Effector CD4-positive, alpha-beta T cell (primary cell): ENCODE data around the gene PCP2.
A peak's percentile ranks its signal among the peaks of the same experiment; 100 is the strongest.

Experiments
- DNase-seq: peaks from one replicate; pipeline ENCODE4 v3.0.0-alpha.2; 2020

Gene PCP2

DNA sequence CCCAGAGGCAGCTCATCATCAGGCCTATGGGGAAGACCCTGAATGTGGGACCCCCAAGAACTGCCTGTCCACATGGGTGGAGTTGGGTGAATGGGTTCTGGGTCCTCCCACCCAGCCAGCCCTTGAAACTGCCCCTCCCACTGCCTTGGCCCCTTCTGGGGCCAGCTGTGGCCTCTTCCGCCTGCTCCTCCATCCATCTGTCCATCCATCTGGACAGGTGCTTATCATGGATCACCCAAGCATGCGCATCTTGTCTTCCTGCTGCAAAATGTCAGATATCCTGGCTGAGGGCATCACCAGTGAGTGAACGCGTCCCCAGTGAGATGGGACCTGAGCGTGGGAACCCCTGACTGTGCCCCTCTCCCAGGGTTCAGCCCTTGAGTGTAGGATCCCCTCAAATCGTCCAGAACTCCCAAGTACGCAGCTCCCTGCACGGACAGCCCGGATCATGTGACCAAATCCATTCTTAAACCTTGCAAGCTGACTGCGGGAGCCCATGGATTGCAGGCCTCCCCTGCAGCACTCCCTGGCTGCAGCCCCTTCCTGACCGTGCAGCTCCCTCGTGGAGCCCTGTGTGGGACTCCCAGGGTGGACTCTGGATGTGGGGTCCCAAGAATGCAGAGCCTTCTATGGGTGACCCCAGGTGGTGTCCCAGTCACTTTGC lies 5.4 kb upstream of the PCP2 start:
- no peak for DNase-seq

DNA sequence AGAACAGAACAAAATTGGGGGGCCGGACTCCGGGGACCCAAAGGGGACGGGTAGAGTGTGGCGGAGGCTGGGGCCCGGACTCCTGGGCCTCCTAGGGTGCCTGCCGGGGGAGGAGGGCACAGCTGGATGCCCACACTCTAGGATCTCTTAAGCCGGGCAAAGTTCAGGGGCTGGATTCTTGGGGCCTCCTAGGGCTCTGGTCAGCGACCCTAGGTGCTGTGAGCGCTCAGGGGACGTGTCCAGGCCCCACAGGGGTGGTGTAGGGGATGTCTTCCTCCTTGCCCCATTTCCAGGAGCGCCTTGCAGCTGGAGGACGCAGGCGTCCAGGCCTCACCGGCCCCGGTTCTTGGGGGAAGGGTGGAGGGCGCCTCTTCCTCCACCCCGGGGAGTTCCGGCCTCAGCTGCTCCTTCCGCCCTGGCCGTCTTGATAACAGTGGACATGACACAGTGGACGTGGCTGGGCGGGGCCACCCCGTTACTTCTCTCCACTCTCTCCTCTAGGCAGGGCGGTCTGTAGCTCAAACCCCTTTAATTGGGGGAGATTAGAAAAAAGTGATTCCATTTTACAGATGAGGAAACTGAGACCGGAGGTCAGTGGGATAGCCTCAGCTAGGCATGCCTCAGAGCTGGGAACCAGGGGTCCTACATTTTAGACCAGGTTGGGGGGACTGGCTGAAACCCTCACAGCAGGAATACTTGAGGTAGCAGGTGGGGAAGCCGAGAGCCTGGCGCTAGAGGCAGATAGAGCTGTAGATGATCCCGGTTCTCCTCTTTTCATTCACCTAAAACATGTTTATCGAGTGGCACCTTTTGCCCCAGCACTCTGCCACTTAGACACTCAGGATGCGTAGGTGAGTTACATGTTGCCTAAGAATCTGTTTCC lies 4.1 kb upstream of the PCP2 start:
- no peak for DNase-seq

DNA sequence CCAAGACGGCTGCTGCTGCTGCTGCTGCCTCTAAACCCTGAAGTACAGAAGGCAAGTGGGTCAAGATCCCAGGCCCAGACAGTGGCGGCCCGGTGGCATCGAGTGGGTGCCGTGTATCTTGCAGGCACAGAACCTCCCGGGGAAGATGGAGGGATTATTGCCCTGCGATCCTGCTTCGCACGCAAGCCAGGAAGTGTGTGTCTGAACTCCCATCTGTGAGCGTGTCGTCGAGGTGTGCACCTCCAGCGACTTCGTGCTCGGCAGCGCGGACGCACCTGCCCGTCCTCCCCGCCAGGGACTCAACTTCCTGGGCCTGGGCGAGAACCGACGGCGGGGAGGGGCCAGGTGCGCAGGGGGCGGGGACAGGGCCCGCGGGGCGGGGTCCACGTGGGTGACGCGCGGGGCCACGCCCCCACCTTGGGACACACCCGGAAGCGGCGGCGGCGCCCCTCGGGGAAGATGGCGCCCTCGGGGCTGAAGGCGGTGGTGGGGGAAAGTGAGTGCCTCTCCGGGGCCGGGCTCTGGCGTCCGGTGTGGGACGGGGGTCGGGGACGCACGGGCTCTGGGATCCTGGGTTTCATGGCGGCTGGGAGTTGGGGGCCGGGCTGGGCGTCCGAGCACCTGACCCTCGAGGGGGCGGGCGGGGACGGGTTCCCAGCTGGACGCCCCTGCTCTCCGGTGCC lies 3.3 kb upstream of the PCP2 start, which contains the start of gene STXBP2:
Gene STXBP2 (plus strand): TSS at position 420 of the 683 bp plus-strand sequence. CDS start 40 bp downstream, at position 460.
- DNase-seq = peak; percentile 90

DNA sequence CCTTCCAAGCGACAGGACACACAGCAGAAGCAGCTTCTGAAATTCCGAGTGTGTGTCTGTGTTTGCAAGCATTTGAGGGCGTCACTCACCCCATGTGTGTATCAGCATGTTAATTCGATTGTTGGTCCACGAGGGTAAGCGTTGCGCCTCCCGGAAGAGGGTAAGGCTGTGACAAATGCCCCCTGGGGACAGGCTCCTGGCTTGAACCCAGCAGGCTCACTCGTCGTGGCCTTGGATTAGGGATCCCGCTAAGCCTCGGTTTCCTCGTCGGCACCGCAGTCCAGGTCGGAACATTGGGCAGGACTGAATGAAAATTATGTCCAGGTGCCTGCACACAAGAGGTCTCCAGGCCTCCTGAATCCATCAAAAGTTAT lies 2.8 kb upstream of the PCP2 start:
- no peak for DNase-seq

DNA sequence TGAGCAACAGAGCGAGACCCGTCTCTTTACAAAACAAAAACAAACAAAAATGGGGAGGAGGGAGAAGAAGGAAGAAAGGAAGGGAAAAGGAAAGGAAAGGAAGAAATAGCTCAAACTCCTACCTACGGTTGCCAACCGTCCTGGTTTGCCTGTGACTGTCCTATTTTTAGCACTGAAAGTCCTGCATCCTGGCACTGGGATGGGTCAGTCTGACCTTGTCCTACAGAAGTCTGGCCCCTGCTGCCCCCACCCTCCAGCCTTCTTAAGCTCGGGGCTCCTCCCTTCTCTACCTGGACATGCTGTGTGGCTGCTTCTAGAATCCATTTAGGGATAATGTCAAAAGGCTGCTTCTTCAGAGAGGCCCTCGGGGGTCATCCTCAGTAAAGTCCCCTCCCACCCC lies 2.2 kb upstream of the PCP2 start:
- no peak for DNase-seq

DNA sequence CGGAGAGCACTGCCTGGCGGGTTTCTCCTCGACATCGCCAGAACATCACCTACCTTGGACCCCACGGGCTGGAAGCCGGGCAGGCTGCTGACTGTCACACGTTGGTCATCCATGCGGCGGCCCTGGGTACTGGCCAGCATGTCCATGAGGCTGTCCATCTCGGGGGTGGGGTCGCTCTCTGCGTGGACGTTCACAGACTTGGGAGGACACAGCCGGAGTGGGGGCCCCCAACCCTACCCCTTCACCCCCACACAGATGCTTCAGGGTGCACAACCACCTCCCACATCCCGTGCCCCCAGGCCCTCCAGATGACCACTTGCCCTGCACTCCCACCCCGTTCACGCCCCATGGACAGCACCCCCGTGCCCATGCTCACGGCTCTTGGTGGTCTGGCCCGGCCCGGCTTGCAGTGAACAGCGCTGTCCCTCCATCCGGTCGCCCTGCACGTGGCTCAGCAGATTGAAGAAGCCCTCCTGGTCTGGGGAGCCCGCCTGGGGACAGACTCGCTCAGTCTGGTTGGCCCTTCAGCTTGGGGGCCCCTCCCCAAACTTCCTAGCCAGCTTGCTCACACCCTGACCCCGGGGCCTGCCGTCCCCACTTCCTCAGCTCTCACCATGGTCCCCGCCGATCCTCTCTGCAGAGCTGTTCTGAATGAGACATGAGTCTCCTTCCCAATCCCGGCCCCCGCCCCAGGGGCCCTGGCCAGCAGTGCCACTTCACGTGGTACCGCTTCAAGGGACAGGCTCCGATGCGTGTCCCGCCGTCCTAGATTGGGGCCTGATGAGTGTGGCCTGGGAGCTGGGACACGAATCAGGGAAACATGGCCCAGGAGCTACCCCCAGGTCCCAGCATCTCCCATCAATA lies 947 bp downstream of the PCP2 start:
- DNase-seq = no peak

DNA sequence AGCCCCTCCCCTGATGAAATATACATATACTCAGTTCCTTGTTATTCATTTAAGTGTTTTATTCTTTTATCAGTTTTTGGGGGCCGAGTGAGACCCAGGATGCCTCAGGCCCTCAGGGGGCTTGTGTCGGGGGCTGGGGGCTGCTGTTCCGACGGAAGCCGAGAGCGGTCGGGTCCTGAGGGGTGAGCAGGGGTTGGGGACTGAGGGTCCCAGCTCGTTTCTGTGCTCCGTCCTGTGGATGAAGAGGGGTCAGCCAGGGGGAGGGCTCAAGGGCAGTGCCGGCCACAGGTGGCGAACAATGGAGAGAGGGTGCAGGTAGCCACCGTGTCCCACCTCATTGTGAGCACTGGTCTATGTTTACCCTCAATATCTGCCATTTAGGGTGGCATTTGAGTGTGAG lies 1.9 kb downstream of the PCP2 start:
- no peak for DNase-seq

DNA sequence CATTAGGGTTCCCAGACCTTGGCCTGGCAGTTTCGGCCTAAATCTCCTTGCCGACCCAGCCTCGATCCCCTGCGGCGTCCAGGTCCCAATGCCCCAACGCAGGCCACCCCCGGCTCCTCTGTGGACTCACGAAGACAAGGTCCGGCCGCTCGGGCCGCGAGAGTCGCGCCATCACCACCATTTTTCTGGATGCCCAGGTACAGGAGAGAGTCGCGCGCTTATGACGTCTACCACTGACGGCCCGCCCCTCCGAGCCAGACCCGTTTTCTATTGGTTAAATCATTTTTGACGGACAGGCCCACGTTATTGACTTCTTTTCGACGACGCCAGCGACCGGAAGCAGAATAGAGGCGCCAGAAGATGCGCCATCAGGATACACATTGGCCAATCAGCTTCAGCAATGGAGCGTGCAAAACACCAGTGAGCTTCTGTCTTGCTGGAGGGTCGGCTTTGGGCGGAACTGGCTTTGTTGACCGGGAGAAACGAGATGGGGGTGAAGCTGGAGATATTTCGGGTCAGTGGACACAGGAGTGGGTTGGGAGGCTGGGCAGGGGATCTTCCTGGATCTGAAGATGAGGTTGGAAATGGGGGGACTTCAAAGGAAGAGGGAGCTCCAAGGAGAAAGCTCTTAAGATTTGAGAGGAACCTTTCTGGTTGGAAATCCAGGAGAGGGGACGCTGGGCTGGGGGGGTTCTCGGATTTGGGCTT lies 4.0 kb downstream of the PCP2 start, which contains the start of the genes PET100 and XAB2:
Gene PET100 (plus strand): TSS at position 447 of the 708 bp plus-strand sequence. CDS start 41 bp downstream, at position 488.
Gene XAB2 (minus strand): TSS at position 199 of the 708 bp plus-strand sequence. CDS start 18 bp downstream, at position 181.
- peak; percentile 93 for DNase-seq

DNA sequence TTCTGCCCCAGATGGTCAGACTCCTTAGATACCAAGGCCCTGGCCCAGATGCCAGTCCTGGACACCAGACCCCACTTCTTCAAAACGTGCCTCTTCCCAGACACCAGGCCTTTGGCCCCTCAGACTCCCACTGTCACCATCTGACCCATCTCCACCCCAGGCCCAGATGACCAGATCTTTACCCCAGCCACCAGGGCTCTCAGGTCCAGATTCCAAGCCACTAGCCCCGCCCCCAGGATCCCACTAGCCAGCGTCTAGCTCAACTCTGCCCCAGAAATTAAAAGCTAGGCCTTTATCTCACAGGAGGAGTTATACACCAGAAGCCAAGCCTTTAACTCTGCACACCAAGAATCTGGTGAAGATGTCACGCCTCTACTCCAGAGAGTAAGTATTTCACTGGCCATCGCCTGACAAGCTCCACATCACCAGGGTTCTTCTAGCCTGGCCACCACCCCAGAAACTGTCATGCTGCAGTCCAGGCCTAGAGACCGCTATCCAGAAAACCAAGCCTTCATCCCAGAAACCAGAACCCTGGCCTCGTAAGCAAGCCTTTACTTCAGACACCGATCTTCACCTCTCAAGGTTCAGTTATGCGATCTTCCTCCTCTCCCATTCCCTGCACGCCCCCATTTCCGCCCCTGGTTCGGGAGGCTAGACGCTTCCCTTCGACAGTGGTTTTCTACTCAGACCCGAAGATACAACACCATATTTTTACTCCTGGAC lies 4.8 kb downstream of the PCP2 start:
- DNase-seq = no peak

DNA sequence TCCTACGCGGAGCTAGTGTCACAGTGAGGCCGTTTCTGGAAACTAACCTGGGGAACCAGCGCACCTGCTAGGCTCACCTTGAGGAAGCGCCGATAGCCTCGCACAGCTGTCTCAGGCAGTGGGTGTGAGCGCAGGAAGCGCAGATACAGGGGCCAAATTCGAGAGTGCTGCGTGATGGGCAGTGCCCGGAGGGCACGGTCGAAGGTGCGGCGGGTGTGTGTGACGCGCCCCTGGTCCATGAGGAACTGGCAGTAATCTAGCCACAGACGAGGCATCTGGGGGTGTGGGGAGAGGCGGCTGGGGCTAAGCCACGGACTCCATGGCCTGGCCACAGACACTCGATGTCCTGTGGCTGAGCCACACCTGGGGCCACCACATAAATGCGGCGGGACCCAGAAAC lies 6.4 kb downstream of the PCP2 start:
- no peak for DNase-seq

DNA sequence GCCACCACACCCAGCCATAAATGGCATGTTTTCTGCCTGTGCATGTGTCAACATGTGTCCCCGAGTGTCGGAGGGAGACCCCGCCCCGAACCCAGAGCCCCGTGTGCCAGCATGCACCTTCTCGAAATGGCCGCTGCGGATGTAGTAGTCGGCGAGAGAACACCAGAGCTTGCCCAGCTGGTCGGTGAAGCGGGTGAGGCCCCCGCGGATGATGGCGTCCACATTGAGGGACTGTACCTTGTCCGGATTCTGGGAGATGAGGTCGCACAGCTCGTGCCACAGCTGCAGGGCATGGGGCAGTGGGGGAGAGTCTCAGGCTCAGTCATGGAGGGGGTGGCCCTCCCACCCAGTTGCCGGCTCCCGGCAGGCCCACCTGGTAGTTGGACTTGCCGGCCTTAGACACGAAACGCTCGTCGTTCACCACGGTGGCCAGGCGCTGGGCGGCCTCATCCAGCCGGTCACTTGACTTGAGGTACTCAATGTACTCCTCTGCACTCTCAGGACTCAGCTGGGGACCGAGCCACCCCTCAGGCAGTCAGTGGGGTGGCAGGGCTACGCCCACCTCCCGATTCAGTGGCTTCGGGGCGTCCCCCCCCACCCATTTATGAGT lies 7.7 kb downstream of the PCP2 start:
- DNase-seq = no peak

DNA sequence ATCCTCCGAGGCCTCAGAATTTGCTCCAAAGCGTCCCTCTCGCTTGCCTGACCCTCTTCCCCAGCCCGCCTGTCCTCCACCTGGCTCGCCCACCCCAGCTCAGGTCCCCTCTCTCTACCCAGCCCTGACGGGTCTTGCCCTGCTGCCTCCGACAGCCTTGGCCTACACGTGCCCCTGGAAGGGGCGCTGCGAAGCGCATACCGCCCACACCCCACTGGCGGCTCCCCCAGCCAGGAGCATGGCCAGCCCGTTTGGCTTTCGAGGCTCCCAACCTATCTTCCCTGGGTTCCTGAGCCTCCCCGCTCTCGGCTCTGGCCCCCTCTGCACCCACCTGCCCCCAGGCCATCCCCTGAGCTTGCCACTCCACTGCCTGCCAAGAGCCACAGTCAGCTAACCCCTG lies 8.7 kb downstream of the PCP2 start:
- DNase-seq = no peak

DNA sequence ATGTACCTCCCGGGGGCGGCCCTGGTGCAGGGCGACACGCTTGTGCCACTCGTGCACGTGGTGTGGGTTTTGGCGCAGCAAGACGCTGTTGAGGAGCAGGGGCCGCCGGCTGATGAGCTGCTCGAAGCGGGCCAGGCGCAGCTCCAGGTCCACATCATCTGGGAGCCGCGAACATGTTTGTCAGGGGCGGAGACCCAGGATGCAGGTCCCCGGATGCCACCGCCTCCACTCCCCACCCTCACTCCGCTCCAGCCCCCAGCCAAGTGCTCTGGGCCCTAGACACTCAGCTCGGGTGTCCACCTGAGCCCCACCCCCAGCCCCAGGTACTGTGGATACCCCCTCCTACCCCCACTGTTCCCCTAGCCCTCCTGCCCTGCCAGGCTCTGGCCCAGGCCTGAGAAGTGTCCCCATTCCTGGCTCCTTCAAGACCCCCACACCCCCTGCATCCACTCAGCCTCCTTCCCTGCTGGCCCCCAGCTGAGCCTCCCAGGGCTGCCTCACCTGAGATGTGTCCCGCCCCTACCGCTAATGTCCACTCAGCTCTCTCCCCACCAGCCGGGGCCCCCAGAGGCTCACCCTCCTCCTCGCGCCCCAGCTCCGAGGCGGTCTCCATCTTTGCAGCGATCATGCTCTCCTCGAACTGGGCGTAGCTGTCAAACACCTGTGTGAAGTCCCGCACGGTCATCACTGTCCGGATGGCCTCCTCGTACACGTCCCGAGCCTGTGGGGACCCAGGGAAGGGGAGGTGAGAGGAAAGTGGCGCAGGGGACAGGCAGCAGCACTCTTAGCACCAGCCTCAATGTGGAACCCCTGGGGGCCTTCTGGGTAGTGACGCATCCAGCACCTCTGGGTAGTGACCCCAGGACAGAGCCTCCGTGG lies 9.6 kb downstream of the PCP2 start:
- DNase-seq = no peak

DNA sequence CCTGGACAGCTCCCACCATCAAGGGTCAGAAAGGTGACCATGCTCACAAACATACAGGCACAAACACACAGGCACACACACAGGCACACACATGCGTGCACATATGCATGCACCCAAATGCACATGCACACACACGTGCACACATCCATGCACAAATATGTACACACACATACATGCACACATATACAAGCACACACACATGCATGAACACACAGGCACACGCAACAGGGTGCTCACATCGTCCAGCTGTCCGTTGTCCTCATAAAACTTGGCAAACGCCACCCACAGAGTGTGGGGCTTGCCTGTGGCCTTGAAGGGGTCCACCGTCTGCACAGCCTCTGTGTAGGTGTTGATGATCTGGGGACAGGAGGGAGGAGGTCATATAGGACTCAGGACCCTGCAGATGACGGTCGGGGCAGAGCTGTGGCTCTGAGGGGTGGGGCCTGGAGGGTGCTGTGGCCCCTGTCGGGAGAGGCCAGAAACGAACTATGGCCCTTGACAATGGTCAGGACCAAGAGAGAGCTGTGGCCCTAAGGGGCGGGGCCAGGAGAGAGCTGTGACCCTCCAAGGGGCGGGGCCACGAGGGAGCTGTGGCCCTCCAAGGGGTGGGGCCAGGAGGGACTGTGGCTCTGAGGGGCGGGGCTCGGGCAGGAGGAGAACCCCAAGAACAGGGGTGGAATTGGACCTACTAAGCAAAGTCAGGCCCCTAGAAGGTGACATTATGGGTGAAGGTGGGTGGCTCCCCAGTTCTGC lies 10.4 kb downstream of the PCP2 start:
- no peak for DNase-seq

DNA sequence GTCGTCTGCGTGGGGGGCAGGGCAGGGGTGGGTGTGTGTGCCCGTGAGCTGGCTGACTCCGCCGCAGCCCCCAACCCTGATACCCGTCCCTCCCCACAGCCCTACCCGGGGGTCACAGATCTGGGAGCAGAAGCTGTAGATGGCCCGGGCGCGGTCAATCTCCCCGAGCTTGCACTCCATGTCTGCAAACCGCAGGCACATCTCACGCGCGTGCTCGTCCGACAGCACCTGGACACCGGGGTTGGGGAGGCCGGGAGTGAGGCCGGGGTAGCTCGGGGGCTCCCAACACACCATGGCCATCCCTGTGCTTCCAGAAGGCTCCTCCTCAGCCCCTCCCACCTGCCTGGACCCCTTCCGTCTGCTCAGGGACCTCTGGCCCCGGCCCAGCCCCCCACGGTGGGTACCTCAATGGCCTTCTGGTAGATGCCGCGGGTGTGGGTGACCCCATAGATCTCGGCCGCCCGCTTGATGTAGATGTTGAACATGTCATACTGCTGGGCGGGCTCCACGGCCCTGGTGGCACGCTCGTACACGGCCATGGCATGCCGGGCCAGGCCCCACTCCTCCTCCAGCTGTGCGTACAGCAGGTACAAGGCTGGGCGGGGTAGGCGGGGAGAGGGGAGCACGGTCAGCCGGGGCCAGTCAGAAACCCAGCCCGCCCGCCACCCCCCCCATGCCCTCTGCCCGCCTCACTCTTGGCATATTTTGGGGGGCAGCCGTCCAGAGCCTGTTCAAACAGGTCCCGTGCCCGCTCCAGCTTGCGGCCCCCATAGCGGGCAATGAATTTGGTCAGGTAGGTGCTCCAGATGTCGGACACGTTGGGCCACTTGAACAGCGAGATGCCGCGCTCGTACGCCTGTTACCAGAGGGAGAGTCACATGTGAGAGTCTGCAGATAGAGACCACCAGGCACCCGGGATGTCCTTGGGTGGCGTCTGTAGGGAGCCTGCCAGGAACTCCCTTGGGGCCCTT lies 12.8 kb downstream of the PCP2 start:
- no peak for DNase-seq

DNA sequence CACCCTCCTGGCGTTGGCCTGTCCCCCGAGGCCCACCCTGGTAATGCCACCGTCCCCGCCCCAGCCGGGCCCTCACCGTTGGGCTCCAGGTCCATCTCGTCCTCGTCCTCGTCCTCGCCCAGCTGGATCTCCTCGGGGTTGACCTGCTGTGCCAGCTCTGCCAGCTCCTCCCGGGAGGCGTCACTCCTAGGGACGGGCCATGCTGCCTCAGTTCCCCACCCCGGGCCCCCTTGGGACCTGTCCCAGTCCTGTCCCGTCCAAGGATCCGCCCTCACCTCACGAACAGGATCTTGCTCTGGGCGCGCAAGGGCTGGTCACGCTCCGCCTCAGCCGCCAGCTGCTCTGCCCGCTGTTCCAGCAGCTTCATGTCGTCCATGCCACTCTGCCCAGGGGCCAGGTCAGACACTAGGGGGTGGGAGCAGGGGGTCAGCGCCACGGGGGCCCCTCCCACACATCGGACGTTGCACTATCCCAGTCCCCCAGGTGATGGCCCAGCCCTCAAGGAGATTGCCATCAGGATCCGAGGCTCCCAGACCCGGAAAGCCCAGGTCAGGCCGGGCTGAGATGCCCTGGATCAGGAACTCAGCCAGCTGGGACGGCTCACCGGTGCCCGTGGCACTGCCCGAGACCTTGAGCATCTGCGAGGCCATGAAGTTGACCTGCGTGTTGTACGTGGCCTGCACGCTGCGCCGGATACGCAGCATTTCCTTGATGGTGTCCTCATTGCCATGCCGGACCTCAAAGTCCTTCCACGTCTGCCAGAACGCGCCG lies 13.7 kb downstream of the PCP2 start:
- no peak for DNase-seq
